Ishikawa (cell line): ENCODE results near the gene SDK1.

Source experiments
- CEBPB ChIP-seq: IDR thresholded peaks from 2 replicates; pipeline ENCODE4 v1.6.1; 2012
- CREB1 ChIP-seq: IDR thresholded peaks from 2 replicates; pipeline ENCODE4 v1.6.1; 2012; ENCODE audit warnings: low read depth
- EGR1 ChIP-seq: IDR thresholded peaks from 2 replicates; pipeline ENCODE4 v1.6.1; 2012
- EP300 ChIP-seq: IDR thresholded peaks from 2 replicates; pipeline ENCODE4 v1.6.1; 2012; ENCODE audit warnings: borderline replicate concordance
- FOXM1 ChIP-seq: IDR thresholded peaks from 2 replicates; pipeline ENCODE4 v1.6.1; 2012; ENCODE audit warnings: low read depth, borderline replicate concordance
- NFIC ChIP-seq: IDR thresholded peaks from 2 replicates; pipeline ENCODE4 v1.6.1; 2012
- RAD21 ChIP-seq: IDR thresholded peaks from 2 replicates; pipeline ENCODE4 v1.6.1; 2012; ENCODE audit warnings: low read depth
- REST ChIP-seq: IDR thresholded peaks from 2 replicates; pipeline ENCODE4 v1.6.1; 2012; ENCODE audit warnings: low read depth, mild to moderate bottlenecking
- TAF1 ChIP-seq: IDR thresholded peaks from 2 replicates; pipeline ENCODE4 v1.6.1; 2012; ENCODE audit warnings: low read depth, mild to moderate bottlenecking
- TCF12 ChIP-seq: IDR thresholded peaks from 2 replicates; pipeline ENCODE4 v1.6.1; 2012; ENCODE audit warnings: low read depth
- TEAD4 ChIP-seq: IDR thresholded peaks from 2 replicates; pipeline ENCODE4 v1.6.1; 2012
- USF1 ChIP-seq: IDR thresholded peaks from 2 replicates; pipeline ENCODE4 v1.6.1; 2012
- YY1 ChIP-seq: IDR thresholded peaks from 2 replicates; pipeline ENCODE4 v1.6.1; 2012; ENCODE audit warnings: low read depth
- ZBTB7A ChIP-seq: IDR thresholded peaks from 2 replicates; pipeline ENCODE4 v1.6.1; 2012; ENCODE audit warnings: low read depth
- TF ChIP-seq, protein P1 (sequence below): IDR thresholded peaks from 2 replicates; pipeline ENCODE4 v1.6.1; 2012

The SDK1 gene

DNA sequence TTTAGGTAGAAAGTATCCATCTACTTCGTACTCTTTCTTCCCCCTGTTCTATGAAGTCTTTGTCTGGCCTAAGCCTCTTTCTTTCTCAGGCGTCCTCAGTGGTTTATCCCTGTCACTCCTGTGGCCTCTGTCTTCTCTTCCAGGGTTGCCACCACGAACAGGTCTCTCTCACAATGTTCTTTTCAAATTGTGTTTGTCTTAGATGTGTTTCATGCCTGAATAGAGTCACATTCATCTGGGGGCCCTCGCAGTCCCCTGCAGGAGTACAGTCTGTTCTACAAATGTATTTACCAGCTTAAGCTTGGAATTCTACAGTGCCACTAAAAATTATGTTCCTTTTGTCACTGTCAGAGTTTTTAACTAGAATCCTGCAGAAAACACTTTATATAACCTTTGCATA, 700.7 kb downstream of the SDK1 start:
- TF ChIP-seq USF1 (no peak), FOXM1 (no peak), TCF12 (no peak), ZBTB7A (no peak), NFIC (no peak), TAF1 (no peak), CREB1 (no peak), CEBPB (no peak), EP300 (no peak), YY1 (no peak), REST (no peak), EGR1 (no peak), TEAD4 (no peak)
- TF ChIP-seq, protein P1, sequence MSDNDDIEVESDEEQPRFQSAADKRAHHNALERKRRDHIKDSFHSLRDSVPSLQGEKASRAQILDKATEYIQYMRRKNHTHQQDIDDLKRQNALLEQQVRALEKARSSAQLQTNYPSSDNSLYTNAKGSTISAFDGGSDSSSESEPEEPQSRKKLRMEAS = no peak

DNA sequence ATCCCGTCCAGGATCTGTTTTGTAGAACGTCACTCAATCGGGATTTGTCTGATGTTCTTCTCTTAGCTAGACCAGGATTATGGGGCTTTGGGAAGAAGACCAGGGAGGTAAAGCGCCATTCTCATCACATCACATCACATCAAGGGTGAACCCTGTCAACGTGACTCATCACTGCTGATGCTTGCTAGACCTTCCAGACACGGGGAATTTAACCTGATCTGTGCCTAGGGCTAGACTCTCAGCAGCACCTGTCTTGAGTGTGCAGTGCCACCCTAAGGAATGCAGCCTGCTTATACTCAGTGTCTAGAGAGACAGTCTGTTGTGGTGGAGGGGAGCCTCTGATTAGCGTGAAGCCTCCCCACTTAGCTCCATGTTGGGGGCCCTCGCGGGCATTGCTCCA, 702.5 kb downstream of the SDK1 start:
- TF ChIP-seq FOXM1 (no peak), EGR1 (no peak), CREB1 (no peak), CEBPB (no peak), REST (no peak), TEAD4 (no peak), ZBTB7A (no peak), YY1 (no peak), NFIC (no peak), TCF12 (no peak), USF1 (no peak), RAD21 (no peak)
- TF ChIP-seq, protein P1 = no peak

- TF ChIP-seq NFIC (no peak), ZBTB7A (no peak), TEAD4 (no peak), TAF1 (no peak), USF1 (no peak), EGR1 (no peak), RAD21 (no peak), TCF12 (no peak), EP300 (no peak)
Observed at GRCh38 chr7:4006687-4007086, 705.6 kb downstream of the SDK1 start.

DNA sequence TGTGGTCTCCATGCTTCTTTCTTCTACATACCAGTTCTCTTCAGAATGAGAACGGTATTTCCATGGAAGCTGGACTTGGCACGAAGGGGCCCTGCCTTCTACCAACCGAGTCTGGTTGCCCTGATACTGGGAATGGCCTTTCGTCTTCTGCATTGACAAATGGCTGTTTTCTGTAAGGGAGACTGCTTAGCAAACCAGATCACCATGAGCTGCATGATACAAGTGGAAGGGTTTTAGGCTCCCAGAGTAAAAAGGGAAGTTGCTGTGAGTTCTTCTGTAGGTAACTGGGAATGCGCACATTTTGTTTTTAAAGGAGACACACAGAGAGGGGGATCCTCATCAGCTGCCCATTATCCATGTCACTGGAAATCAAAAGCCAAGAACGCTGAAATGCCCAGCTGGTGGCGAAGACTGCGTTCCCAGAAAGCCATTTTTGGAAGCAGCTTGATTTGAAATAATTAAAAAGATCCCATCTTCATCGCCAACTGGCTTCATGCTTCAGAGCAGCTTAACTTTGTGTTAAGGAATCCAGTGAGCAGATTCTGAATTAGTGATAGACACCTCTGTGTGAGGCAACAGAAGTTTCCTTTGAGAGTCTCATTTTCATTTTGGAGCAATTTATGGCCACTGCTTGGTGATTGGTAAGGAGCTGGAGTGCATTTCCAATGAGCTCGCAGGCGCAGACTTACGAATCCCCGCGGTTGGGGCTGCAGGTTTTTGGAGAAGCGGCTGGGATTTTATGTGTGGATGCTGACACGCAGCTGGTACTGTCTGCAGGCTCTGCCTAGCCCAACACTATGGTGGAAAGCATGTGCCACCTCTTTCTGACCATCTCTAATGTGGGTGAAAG, 708.4 kb downstream of the SDK1 start:
- TF ChIP-seq ZBTB7A = no peak
- no peak for TF ChIP-seq CREB1
- TF ChIP-seq USF1 = no peak
- TF ChIP-seq FOXM1 = no peak
- no peak for TF ChIP-seq REST
- no peak for TF ChIP-seq TCF12
- TF ChIP-seq CEBPB = no peak
- TF ChIP-seq TAF1 = no peak
- no peak for TF ChIP-seq RAD21
- TF ChIP-seq, protein P1 = no peak
- TF ChIP-seq EP300 = no peak
- TF ChIP-seq EGR1 = no peak
- TF ChIP-seq TEAD4 = no peak
- TF ChIP-seq YY1 = no peak
- TF ChIP-seq NFIC = no peak
